ENCODE results near the gene AFDN.

DNA sequence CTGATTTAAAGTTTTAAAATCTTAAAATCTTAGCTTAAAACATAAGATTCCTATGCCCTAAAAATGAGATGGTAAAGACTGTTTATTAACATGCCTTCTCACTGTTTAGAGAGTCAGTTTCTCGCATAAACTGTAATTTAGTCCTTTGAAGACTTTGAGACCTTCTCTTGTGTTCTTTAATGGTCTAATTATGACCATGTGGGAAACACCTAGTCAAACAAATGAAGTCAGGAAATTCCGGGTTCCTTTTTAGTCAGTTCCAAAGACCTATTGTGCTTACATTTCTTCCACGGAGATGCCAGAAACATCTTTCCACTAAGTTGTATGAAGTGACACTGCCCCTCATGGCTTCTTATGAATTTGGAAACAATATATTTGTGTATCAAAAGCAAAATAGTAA is 106.6 kb downstream of the AFDN start:
- TF ChIP-seq POLR2A (IDR thresholded peaks at IDR 0.05) (no peak), EP300 (IDR thresholded peaks at IDR 0.05) (no peak)
- TF ChIP-seq, protein P1, sequence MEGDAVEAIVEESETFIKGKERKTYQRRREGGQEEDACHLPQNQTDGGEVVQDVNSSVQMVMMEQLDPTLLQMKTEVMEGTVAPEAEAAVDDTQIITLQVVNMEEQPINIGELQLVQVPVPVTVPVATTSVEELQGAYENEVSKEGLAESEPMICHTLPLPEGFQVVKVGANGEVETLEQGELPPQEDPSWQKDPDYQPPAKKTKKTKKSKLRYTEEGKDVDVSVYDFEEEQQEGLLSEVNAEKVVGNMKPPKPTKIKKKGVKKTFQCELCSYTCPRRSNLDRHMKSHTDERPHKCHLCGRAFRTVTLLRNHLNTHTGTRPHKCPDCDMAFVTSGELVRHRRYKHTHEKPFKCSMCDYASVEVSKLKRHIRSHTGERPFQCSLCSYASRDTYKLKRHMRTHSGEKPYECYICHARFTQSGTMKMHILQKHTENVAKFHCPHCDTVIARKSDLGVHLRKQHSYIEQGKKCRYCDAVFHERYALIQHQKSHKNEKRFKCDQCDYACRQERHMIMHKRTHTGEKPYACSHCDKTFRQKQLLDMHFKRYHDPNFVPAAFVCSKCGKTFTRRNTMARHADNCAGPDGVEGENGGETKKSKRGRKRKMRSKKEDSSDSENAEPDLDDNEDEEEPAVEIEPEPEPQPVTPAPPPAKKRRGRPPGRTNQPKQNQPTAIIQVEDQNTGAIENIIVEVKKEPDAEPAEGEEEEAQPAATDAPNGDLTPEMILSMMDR (IDR thresholded peaks at IDR 0.05): no peak
